HG03442 (cell line): ENCODE data around the gene MRFAP1.
A peak's percentile ranks its signal among the peaks of the same experiment; 100 is the strongest.
"Not testable (repeated sequence)": the region's sequence is repeated elsewhere in the genome, so short reads cannot be mapped to it uniquely, and the experiment has no call there.

Source experiments
- ATAC-seq: cut with Tn5 transposase; IDR thresholded peaks from one replicate; pipeline ENCODE4 v1.9.1; 2021; ENCODE audit warnings: mild to moderate bottlenecking, moderate library complexity; ENCODE audit not compliant: unreplicated experiment

MRFAP1 gene

GRCh38 chr4:6633091-6633906, 7.2 kb upstream of the MRFAP1 start:
- ATAC-seq = no peak

- ATAC-seq = no peak
Measured at GRCh38 chr4:6634746-6635145, 5.7 kb upstream of the MRFAP1 start.

GRCh38 chr4:6639137-6639680, 1.3 kb upstream of the MRFAP1 start:
- ATAC-seq = no peak

GRCh38 chr4:6641164-6641970, 882 bp downstream of the MRFAP1 start:
- ATAC-seq = peak; percentile 36

- ATAC-seq = no peak
Measured at GRCh38 chr4:6641971-6642320, 1.5 kb downstream of the MRFAP1 start.

DNA sequence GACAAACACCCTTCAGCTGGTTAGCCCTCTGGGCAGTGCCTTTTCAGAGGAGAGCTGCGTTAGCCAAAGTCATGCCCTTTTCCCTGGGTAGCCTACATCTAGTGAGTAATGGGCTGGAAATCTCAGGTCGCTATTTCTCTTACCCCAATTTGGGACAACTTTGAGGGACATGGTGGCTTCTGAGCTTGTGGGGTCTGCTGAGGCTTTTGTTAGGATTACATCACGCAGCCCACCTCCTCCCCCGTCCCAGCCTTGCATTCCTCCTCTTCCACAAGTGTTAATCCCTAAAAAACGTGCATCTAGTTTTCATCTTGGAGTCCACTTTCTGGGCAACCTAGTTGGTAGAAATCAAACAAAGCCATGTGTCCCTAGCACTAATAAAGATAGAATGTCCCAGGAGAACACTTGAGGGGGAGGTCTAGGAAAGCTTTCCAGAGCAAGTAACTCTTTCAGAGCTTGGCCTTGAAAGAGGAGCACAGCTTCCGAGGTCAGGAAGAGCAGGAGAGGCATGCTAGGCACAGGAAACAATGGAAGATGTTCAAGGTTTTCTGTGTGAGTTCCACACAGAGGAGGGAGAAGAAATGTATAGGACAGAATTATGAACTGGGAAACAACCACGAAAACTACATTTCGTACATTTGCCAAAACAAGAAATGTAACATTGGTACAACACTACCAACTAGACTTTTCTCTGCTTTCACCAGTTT, 2.8 kb downstream of the MRFAP1 start:
- ATAC-seq = no peak

GRCh38 chr4:6644792-6645530, 4.5 kb downstream of the MRFAP1 start:
- ATAC-seq = no peak

DNA sequence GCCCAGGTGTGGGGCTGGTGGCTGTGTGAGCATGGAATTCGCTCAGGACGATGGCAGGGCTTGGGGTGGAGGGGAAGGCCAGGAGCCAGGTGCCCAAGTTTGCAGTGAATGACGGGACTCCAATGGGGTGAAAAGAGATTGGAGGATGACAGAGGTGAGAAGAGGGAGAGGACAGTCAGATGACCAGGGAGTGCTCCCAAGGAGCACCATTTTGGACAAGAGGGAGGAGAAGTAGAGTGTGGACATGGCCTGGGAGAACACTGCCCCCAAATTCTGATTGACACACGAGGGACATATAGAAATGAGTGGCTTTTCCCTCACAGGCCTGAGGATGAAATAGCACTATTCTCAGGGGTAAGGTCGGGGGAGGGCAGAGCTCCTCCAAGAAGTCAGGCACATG, 6.7 kb downstream of the MRFAP1 start:
- ATAC-seq = no peak

DNA sequence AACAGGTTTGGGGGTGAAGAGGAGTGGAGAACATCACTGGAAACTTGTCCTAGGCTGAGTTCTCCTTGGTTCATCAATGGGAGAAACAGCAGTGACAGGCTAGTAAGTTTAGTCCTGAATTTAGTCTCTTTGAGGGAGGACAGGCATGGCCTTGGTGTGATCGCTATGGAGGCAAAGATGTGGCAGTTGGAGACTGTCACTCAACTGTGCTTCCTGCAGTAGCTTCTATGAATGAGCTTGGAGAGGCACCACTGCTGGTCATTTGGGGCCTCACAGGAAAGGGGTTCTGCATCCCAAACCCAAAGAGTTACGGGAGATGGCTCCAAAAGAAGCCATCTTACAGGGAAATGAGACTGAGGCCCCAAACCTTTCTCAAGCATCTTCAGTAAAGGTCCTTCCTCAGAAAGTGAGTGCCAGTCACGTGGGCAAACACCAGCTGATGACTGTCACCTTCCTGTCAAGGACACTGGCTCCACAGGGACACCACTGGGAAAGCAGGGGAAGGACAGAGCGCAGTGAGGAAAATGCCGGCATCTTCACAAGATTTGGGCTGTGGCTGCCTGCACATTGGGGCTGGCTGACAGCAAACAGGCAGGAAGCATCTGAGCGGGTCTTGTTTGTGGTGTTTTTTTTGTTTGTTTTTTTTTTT, 7.2 kb downstream of the MRFAP1 start:
- ATAC-seq = no peak

- ATAC-seq = no peak
Measured at GRCh38 chr4:6649216-6649615, 8.7 kb downstream of the MRFAP1 start.

- not testable (repeated sequence) for ATAC-seq
Measured at GRCh38 chr4:6654211-6654610, 13.7 kb downstream of the MRFAP1 start.

GRCh38 chr4:6655291-6655690, 14.8 kb downstream of the MRFAP1 start:
- not testable (repeated sequence) for ATAC-seq

DNA sequence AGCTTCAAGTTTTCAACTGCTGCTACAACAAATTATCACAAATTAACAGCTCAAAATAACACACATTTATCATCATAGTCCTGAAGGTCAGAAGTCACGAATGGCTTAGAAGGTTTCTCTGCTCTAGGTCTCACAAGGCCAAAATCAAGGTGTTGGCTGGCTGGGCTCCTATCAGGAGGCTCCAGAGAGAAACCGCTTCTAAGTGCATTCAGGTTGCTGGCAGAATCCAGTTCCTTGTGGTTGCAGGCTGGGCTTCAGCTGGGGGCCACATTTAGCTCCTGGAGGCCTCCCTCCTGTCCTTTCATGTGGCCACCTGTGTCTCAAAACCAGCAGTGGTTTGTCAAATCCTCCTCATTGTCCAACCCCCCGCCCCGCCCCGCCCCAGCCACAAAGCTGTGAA, 15.4 kb downstream of the MRFAP1 start:
- ATAC-seq = no peak

- no peak for ATAC-seq
Measured at GRCh38 chr4:6657242-6658208, 17.0 kb downstream of the MRFAP1 start.

DNA sequence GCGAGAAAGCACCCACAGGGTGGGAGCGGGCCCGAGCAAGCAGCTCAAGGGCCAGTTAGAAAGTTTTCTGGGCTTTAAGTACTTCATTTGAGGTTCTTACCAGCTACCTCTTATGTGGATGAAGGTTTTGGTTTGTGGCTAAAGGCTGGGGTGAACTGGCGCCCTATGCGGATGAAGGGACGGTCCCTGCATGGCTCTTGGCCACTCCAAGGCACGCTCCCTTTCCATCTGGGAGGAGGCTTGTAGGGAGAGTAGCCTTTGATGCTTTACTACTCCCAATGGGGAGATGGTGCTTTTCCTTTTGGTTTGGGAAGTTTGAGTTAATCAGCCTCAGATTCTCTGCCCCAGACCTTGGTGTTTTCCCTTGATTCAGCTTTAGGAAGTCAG, 17.7 kb downstream of the MRFAP1 start:
- ATAC-seq = no peak

GRCh38 chr4:6658597-6659075, 18.2 kb downstream of the MRFAP1 start:
- ATAC-seq = no peak

- ATAC-seq = no peak
Measured at GRCh38 chr4:6659897-6660296, 19.4 kb downstream of the MRFAP1 start.

DNA sequence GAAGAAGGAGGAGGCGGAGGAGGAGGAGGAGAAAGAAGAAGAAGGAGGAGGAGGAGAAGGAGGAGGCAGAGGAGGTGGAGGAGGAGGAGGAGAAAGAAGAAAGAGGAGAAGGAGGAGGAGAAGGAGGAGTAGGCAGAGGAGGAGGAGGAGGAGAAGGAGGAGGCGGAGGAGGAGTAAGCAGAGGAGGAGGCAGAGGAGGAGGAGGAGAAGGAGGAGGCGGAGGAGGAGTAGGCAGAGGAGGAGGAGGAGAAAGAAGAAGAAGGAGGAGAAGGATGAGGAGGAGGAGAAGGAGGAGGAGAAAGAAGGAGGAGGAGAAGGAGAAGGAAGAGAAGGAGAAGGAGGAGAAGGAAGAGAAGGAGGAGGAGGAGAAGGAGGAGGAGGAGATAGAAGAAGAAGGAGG, 19.9 kb downstream of the MRFAP1 start:
- ATAC-seq = no peak

GRCh38 chr4:6662591-6662990, 22.1 kb downstream of the MRFAP1 start:
- ATAC-seq = no peak
